Stimulated activated CD4-positive, alpha-beta T cell treated with anti-CD3 and anti-CD28 coated beads, TNF-alpha, amount 100 ng/mL, for 1 hour (primary cell): Measurements from ENCODE around the gene ACP7.
"Not testable (repeated sequence)": the region's sequence is repeated elsewhere in the genome, so short reads cannot be mapped to it uniquely, and the experiment has no call there.

Experiments used
- DNase-seq, 3 donors: peaks; one replicate each; pipeline ENCODE4 v3.0.0-alpha.2; 2020; ENCODE audit warnings: low read depth in 3 of 3, low spot score in 1 of 3

ACP7 gene

DNA sequence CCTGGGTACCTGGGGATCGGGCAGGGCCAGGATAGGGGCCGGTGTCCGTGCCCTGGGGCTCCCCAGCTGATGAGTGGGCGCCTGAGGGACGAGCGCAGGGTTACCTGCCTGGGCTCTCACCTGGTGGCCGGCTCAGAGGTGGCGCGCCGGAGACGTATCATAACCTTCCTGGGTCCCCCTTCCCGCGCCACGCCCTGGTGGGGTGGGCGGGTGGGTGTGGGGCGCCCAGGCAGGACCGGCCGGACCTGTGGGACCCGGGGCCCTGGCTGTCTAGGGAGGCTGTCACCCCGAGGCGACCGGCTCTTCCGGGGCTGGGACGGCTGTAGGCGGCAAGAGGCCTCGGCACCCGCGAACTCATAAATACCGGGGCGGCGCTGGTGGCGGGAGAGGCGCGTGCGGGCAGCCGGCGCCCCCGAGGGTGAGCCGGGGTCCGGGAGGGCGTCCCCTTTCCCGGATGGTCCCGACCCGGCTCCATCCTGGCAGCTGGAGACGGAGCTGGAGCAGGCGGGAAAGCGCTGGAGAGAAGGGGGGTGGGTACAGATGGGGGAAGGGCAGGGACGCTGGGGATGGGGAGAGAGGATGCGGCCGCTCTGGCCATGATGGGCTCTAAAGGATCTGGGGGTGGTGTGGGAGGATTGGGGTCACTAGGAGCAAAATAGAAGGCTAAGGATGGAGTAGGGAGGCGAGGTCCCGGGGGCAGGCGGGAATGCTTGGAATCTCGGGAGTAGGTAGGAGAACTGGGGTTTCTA is at the start of gene ACP7:
Gene ACP7, plus strand, starts transcription at position 386 of the 749 bp plus-strand sequence. CDS start 902 bp downstream, outside the sequence.
- no peak for DNase-seq

- DNase-seq, result no peak
These were observed 47.6 kb upstream of the ACP7 start for GRCh38 chr19:39036581-39036980.

GRCh38 chr19:39037194-39037593 is 47.0 kb upstream of the ACP7 start:
- no peak for DNase-seq

DNA sequence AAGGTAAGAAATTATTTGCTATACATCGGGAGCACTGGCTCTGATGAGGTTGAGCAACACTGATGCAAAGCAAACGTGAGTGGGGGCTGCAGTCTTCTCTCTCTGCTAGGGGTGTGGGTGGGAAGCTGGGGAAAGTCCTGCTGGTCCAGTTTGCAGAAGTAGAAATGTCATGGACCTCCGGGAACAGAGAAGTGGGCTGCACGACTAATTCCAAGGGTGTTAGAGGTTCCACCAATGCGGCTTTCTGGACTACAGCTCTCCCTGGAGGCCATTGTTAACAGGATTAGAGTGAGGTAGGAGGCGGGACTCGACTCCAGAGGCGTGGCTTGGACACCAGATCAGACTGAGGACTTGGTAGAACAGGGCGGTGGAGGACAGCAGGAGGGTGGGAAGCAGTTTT is 46.1 kb upstream of the ACP7 start:
- no peak for DNase-seq

DNA sequence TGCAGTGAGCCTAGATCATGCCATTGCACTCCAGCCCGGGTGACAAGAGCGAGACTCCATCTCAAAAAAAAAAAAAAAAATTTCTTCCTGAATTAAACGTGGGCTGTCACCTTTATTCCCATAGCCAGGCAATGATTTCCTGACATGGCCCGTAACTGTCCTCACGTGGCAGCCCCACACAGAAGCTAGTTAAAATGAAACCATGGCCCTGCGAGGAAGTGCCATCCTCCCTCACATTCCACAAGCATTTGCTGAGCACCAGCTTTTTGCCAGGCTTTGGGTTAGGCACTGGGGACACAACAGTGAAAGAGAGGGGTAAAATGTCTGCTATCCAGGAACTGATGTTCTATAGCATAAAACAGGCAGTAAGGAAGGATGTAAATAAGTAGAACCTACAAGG is 38.7 kb upstream of the ACP7 start:
- DNase-seq, result no peak

DNA sequence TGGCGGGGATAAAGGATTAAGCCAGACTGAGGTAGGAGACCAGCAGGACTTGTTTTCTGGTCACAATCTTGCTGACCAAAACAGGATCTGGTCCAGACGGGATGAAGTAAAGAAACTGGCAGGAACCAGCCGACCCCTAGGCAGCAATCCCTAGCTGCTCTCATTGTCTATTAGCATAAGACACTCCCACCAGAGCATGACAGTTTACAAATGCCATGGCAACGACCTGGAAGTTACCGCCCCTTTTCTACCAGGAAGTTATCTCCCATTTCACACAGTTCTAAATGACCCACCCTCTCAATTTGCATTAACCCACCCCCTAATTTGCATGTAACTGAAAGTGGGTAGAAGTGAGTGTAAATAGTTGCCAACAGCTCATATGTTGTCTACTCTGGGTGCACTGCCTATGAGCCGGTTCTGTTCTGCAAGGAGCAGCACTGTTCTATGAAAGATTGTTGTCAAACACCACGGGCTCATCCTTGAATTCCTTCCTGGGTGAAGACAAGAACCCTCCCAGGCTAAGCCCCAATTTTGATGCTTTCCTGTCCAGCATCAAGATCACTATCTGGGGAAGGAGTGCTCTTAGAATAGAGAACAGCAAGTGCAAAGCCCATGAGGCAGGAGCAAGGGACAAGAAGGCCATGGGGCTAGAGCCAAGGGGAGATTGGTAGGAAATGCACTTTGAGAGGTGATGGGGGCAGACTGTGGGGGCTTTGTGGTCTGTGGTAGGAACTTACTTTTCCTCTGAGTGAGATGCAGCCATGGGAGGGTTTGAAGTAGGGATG is 37.9 kb upstream of the ACP7 start:
- DNase-seq, result no peak

DNA sequence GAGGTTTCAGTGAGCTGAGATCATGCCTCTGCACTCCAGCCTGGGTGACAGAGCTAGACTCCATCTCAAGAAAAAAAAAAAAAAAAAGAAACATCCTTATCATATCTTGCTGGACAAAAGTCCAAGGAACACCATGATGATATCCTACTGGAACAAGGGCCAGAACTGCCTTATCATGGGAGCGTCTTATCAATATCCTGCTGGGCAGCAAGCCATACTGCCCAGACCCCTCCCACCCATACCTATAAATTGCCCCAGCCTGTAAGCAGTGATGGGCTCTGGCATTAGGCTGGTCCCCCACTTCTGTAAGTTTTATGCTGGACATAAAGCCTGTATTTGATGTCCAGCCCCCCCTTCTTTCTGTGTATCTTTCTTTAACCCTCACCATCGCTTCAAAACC is 37.1 kb upstream of the ACP7 start:
- DNase-seq, result no peak

DNA sequence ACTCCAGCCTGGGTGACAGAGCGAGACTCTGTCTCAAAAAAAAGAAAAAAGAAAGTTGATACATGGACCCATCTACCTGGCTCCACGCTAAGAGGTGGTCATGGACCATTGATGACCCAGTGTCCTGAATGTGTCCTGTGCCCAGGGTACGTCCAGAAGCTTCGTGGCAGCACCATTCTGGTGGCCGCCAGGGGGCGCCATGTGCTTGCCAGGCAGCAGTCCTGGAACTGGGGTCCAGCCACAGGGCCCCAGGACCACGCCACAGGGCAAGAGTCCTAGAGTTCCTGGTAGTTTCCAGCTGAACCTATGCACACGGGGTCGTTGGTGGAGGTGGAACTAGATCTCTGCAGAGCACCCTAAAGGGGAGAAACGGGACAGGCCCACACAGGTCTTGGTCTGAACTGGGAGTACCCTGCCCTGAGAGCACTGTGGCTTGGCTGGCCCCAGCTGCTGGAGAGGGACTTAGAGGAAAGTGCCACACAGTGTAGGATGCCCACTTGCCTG is 31.9 kb upstream of the ACP7 start:
- DNase-seq, result peak; percentile 22 to 56 (median 47)

- DNase-seq, result no peak
These were observed 31.3 kb upstream of the ACP7 start for GRCh38 chr19:39052846-39053245.

GRCh38 chr19:39053276-39054090 is 30.7 kb upstream of the ACP7 start:
- no peak for DNase-seq

DNA sequence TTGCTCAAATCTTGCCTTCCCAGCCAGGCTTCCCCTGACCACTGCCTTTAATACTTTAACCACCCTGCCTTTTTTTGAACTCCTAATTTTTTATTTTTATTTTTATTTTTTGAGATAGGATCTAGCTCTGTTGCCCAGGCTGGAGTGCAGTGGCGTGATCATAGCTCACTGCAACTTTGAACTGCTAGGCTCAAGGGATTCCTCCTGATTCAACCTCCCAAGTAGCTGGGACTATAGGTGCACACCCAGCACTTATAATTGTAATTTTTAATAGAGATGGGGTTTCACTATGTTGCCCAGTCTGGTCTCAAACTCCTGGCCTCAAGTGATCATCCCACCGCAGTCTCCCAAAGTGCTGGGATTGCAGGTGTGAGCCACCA is 30.1 kb upstream of the ACP7 start:
- DNase-seq, result no peak

DNA sequence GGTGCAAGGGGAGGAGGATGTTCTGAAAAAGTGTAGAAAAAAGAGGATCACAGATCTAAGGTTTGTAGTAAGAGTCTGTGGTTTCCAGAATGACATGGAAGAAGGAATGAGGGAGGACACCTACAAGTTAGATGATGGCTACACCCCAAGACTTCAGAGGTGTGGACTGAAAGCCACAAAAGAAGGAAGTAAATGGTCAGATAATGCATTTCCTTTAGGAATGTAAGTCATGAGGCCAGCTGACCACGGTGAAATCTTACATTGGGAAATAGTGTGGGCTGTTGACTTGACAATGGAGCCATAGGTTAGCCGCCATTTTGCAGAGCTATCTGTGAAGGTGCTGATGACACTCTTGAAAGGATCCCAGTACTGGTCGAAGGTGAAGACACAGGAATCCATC is 26.6 kb upstream of the ACP7 start:
- no peak for DNase-seq

GRCh38 chr19:39059302-39059701 is 24.9 kb upstream of the ACP7 start:
- no peak for DNase-seq

DNA sequence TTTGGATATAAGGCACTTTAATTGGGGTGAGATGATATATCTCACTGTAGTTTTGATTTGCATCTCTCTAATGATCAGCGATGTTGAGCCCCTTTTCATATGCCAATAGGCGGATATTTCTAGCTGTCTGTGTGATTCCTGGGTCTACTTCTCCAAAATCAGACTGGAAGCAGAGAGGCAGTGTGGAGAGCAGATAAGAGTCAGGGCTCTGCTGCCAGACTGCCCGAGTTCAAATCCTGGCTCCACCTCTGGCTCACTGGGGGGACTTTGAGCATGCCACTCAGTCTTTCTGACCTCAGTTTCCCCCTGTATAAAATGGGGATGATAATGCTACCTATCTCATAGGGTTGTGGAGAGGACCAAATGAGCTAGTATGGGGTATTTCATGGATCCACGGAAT is 24.0 kb upstream of the ACP7 start:
- no peak for DNase-seq

DNA sequence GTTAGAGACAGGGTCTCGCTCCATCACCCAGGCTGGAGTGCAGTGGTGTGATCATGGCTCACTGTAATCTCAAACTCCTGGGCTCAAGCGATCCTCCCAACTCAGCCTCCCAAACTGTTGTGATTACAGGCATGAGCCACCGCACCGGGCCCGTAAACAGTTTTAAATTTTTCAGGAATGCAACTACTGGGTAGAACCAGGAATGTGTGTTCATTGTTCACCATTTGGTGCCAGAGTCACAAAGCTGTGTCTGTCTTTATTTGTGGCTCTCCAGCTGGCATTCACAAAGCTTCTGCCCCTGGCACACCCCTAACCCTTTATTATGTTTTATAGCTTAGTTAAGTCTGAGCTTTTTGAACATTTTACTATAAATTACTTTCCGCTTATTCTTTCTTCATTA is 19.8 kb upstream of the ACP7 start:
- no peak for DNase-seq

- no peak for DNase-seq
These were observed 18.2 kb upstream of the ACP7 start for GRCh38 chr19:39065928-39066327.

DNA sequence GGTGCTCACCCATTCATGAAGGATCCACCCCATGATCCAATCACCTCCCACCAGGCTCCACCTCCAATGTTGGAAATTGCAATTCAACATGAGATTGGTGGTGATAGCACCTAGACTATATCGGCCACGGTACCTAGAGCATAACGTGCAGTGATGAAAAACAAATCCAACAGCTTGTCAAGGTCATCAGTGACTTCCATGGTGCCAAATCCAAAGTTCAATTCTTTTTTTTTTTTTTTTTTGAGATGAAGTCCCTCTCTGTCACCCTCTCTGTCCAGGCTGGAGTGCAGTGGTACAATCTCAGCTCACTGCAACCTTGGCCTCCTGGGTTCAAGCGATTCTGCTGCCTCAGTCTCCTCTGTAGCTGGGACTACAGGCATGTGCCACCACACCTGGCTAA is 17.1 kb upstream of the ACP7 start:
- no peak for DNase-seq

GRCh38 chr19:39068259-39068658 is 15.9 kb upstream of the ACP7 start:
- not testable (repeated sequence) for DNase-seq

- DNase-seq, result no peak
These were observed 13.3 kb upstream of the ACP7 start for GRCh38 chr19:39070888-39071287.

DNA sequence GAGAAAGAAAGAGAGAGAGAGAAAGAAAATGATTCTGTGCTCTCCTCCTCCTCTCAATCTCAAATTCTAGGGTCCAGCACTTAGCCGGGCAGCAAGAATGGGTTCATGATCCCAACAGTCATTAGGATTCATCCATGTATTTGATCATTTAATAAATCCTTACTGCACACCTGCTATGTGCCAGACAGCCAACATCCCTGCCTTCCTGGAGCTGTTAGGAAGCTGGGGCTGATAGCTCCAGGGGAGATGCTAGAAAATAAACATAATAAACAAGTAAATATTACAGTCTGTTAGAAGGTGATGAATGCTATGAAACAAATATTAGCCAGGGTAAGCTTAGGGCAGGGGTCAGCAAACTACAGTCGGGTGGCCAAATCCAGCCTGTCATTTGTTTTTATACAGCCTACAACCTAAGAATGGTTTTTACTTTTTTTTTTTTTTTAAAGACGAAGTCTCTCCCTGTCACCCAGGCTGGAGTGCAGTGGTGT is 9.9 kb upstream of the ACP7 start:
- DNase-seq, result no peak

GRCh38 chr19:39074942-39075341 is 9.2 kb upstream of the ACP7 start:
- no peak for DNase-seq
